HL-60/S4 (cell line): Measurements from ENCODE around the gene DCHS2.

Experiments
- in situ Hi-C: fragments of 300-500 bp; cut with MboI; formaldehyde crosslinking; loops from 2 replicates; pipeline ENCODE4 v1.14.3; 2022; ENCODE audit warnings: low sequenced_read_pairs

DCHS2 gene

GRCh38 chr4:154406018-154406795 is 85.4 kb downstream of the DCHS2 start:
- in situ Hi-C loops = no loop called here

- in situ Hi-C loops = no loop called here
These were observed 92.2 kb downstream of the DCHS2 start for GRCh38 chr4:154399259-154399974.

GRCh38 chr4:154390324-154390723 is 101.3 kb downstream of the DCHS2 start:
- in situ Hi-C loops = no loop called here

- in situ Hi-C loops = no loop called here
These were observed 102.5 kb downstream of the DCHS2 start for GRCh38 chr4:154389148-154389547.

- in situ Hi-C loops = no loop called here
These were observed 107.6 kb downstream of the DCHS2 start for GRCh38 chr4:154384012-154384411.

GRCh38 chr4:154376486-154376885 is 115.1 kb downstream of the DCHS2 start:
- in situ Hi-C loops = no loop called here

GRCh38 chr4:154368060-154368459 is 123.5 kb downstream of the DCHS2 start:
- in situ Hi-C loops = no loop called here

- in situ Hi-C loops = no loop called here
These were observed 123.9 kb downstream of the DCHS2 start for GRCh38 chr4:154367659-154368058.

GRCh38 chr4:154366956-154367355 is 124.6 kb downstream of the DCHS2 start:
- in situ Hi-C loops = no loop called here

- in situ Hi-C loops = no loop called here
These were observed 127.3 kb downstream of the DCHS2 start for GRCh38 chr4:154364066-154364845.

- in situ Hi-C loops = no loop called here
These were observed 130.1 kb downstream of the DCHS2 start for GRCh38 chr4:154361450-154361849.

- in situ Hi-C loops = no loop called here
These were observed 131.1 kb downstream of the DCHS2 start for GRCh38 chr4:154360491-154360890.

- in situ Hi-C loops = no loop called here
These were observed 136.7 kb downstream of the DCHS2 start for GRCh38 chr4:154354883-154355282.

- in situ Hi-C loops = no loop called here
These were observed 141.8 kb downstream of the DCHS2 start for GRCh38 chr4:154349829-154350228.

GRCh38 chr4:154348657-154349056 is 142.9 kb downstream of the DCHS2 start:
- in situ Hi-C loops = no loop called here

- in situ Hi-C loops = no loop called here
These were observed 146.2 kb downstream of the DCHS2 start for GRCh38 chr4:154345359-154345758.

GRCh38 chr4:154344686-154345085 is 146.9 kb downstream of the DCHS2 start:
- in situ Hi-C loops = no loop called here

- in situ Hi-C loops = no loop called here
These were observed 147.9 kb downstream of the DCHS2 start for GRCh38 chr4:154343651-154344050.

GRCh38 chr4:154341448-154341847 is 150.2 kb downstream of the DCHS2 start:
- in situ Hi-C loops = no loop called here

- in situ Hi-C loops = no loop called here
These were observed 156.0 kb downstream of the DCHS2 start for GRCh38 chr4:154335588-154335987.

GRCh38 chr4:154332681-154333421 is 158.7 kb downstream of the DCHS2 start:
- in situ Hi-C loops = no loop called here
